ENCODE measurements around the gene IRS1.

DNA sequence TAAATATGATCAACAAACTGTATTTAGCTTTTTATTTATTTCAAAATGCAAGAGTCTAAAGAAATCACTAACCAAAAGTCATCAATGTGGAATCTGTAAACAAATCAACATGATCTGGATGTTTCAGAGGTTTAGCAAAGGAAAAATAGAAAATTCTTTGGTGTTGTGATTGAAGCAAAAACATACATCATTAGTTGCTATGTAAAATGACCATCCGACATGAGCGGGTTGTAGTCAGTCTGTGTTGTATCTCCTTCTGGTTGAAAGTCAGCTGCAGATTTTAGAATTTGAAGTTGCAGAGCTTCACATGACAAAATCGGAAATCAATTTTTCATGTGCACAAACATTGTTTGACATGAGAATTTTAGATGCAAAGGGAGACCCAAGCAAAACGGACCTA, 63.2 kb downstream of the IRS1 start:
- TF ChIP-seq CTCF (IDR thresholded peaks at IDR 0.05; ENCODE audit: borderline replicate concordance, extremely low read depth, low read length, poor library complexity, severe bottlenecking): no peak
- no peak for TF ChIP-seq EZH2 (IDR thresholded peaks at IDR 0.05; ENCODE audit: borderline replicate concordance, low read depth, low read length, severe bottlenecking)
